ENCODE data around the gene FUT7. TPM values are rescaled to one million over a fixed set of nuclear protein-coding genes. Genes with fewer than 3 reads are reported as not detected.

FUT7 gene
- total and polyA plus RNA-seq, 11 donors = 0.15 to 0.48 (median 0.17) TPM; not detected in 8

GRCh38 chr9:137041124-137041523, 9.2 kb upstream of the FUT7 start:
- no peak for TF ChIP-seq CTCF (IDR thresholded peaks at IDR 0.05)
- TF ChIP-seq POLR2A (IDR thresholded peaks at IDR 0.05) = no peak
- 55 to 71% (median 64%) methylated on average over 8 to 16 of the region's 16 CpGs for WGBS, 4 donors
- H3K9me3 ChIP-seq = no peaks in the 10 kb centered on the region
- intact Hi-C loops (cut with DNase I) = no loop called here
- H3K36me3 ChIP-seq = peaks cover 0 to 49% (median 38%) of the 10 kb centered on the region in 9 donors
- DNase-seq (no peak), ATAC-seq (no peak)
- peaks cover 0 to 11% (median 0%) of the 10 kb centered on the region in 9 donors for H3K27me3 ChIP-seq
- H3K27ac ChIP-seq = peak overlapping the region in 6 of 12 donors; percentile 17 to 76 (median 32)
- H3K4me3 ChIP-seq = no peak overlapping the region
- peaks cover 0 to 49% (median 31%) of the 10 kb centered on the region in 12 donors for H3K4me1 ChIP-seq

GRCh38 chr9:137040568-137040967, 8.7 kb upstream of the FUT7 start:
- 87 to 95% (median 91%) methylated on average over 14 to 23 of the region's 23 CpGs for WGBS, 4 donors
- peaks cover 0 to 46% (median 30%) of the 10 kb centered on the region in 12 donors for H3K4me1 ChIP-seq
- intact Hi-C loops (cut with DNase I) = no loop called here
- DNase-seq (no peak), ATAC-seq (no peak)
- H3K36me3 ChIP-seq = peaks cover 0 to 49% (median 38%) of the 10 kb centered on the region in 9 donors
- no peak for TF ChIP-seq CTCF (IDR thresholded peaks at IDR 0.05)
- no peak for TF ChIP-seq POLR2A (IDR thresholded peaks at IDR 0.05)
- H3K27ac ChIP-seq = peak overlapping the region in 3 of 12 donors; percentile 17 to 76 (median 34)
- H3K27me3 ChIP-seq = peaks cover 0 to 11% (median 0%) of the 10 kb centered on the region in 9 donors
- no peaks in the 10 kb centered on the region for H3K9me3 ChIP-seq
- no peak overlapping the region for H3K4me3 ChIP-seq

GRCh38 chr9:137039611-137040366, 7.9 kb upstream of the FUT7 start:
- TF ChIP-seq POLR2A (IDR thresholded peaks at IDR 0.05) (no peak), CTCF (IDR thresholded peaks at IDR 0.05) (no peak)
- ATAC-seq (no peak), DNase-seq (no peak)
- Histone ChIP-seq H3K4me1 (peaks cover 0 to 47% (median 31%) of the 10 kb centered on the region in 12 donors), H3K9me3 (no peaks in the 10 kb centered on the region), H3K27me3 (peaks cover 0 to 5% (median 0%) of the 10 kb centered on the region in 9 donors), H3K4me3 (no peak overlapping the region), H3K27ac (no peak overlapping the region), H3K36me3 (peaks cover 0 to 49% (median 38%) of the 10 kb centered on the region in 9 donors)
- 93 to 96% (median 94%) methylated on average over 29 to 32 of the region's 32 CpGs for WGBS, 4 donors
- intact Hi-C loops (cut with DNase I) = loop anchor here in 3 of 10 donors (5.0 to 10.0 kb wide), 3 partner anchors 92 to 195 kb away; partner anchors contain the start of genes PHPT1 (in 3 of the 3), AJM1 (in 2 of the 3) and C8G (in 1 of the 3)

GRCh38 chr9:137038916-137039315, 7.0 kb upstream of the FUT7 start:
- H3K9me3 ChIP-seq = no peaks in the 10 kb centered on the region
- peaks cover 0 to 49% (median 38%) of the 10 kb centered on the region in 9 donors for H3K36me3 ChIP-seq
- no peak overlapping the region for H3K27ac ChIP-seq
- TF ChIP-seq POLR2A (IDR thresholded peaks at IDR 0.05) = no peak
- no peak for TF ChIP-seq CTCF (IDR thresholded peaks at IDR 0.05)
- ATAC-seq (no peak), DNase-seq (no peak)
- peaks cover 0 to 3% (median 0%) of the 10 kb centered on the region in 9 donors for H3K27me3 ChIP-seq
- 88 to 94% (median 90%) methylated on average over 8 to 9 of the region's 9 CpGs for WGBS, 4 donors
- H3K4me1 ChIP-seq = peaks cover 2 to 44% (median 26%) of the 10 kb centered on the region in 12 donors
- intact Hi-C loops (cut with DNase I) = loop anchor here in 3 of 10 donors (5.0 to 10.0 kb wide), 3 partner anchors 92 to 194 kb away; partner anchors contain the start of genes PHPT1 (in 3 of the 3), AJM1 (in 2 of the 3) and C8G (in 1 of the 3)
- no peak overlapping the region for H3K4me3 ChIP-seq
